ENCODE data around the gene PPHLN1.

PPHLN1 gene

DNA sequence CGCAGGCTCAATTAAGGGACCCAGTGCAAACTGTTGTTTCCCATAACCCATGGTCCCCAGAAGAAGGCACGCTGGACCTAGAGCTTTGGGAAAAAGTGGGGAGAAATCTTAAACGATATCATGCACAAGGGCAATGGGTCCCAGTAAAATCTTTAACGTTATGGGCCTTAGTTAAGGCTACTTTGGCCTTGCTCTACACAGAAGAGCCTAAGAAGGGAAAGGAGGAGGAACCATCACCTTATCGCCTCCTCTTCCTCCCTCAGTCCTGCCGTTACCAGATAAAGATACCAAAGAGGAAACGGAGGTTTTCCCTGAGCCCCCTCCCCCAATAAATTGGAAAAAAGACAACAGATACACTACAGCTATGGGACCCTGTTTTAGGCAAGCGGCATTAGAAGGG is 116.9 kb downstream of the PPHLN1 start:
- DNase-seq (ENCODE audit: low read depth in 2 of 2): no peak

DNA sequence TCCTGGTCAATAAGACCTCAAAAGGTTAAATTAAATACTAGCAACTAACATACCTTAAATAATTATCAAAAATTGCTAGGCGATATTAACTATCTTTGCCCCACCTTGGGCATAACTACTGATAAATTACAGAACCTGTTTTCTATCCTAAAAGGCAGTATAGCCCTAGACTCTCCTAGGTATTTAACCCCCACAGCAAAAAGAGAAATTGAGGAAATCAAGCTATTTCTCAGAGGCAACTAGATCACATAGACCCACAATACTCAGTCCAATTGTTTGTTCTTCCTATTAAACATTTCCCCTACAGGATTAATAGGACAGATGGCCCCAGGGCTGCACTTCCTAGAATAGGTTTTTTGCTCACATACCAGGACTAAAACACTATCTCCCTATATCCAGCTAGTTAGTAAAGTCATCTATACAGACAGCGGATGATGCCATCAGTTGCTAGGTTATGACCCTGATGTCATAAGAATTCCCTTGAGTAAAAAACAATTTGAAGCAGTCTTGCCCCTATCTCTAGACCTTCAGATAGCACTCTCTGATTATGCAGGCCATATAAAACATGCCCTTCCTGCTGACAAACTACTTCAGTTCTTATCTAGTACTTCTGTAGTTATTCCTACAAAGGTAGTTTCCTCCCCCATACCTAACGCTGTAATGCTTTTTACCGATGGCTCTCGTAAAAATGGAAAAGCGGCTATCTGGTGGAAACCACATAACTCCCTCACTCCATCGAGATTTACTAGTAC is 118.4 kb downstream of the PPHLN1 start:
- DNase-seq (ENCODE audit: low read depth in 2 of 2): no peak

DNA sequence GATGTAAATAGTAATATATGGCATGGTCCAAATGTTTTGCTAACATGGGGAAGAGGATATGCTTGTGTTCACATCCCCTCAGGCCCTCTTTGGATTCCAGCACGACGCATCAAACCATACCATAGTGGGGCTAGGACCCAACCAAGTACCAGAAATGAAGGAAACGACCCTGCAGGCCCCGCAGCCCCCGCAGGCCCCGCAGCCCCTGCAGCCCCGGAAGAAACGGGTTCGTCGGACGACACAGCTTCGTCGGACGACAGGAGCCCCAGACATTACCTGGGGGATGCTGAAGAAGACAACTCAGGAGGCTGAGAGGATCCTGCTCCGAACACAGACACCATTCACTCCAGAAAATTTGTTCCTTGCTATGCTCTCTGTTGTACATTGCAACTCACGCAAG is 119.9 kb downstream of the PPHLN1 start:
- DNase-seq (ENCODE audit: low read depth in 2 of 2): no peak

DNA sequence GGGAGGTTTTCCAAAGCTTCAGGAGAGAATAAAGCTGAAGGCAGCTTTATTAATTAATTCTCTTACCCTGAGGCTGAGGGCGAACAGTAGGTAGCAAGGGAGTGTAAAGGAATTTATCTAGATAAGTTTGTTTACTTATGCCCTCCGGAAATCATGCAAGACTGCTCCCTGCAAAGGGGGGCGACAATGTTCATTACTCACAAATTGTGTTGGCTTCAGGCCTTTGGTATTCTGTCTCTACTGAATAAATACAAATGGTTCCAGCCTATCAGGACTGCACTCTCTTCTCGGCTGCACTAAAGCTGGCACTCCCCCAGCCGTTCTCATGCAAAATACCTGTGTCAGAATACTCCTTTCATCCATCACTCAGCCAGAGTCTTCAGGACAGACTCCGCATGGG is 120.8 kb downstream of the PPHLN1 start:
- no peak for DNase-seq (ENCODE audit: low read depth in 2 of 2)

DNA sequence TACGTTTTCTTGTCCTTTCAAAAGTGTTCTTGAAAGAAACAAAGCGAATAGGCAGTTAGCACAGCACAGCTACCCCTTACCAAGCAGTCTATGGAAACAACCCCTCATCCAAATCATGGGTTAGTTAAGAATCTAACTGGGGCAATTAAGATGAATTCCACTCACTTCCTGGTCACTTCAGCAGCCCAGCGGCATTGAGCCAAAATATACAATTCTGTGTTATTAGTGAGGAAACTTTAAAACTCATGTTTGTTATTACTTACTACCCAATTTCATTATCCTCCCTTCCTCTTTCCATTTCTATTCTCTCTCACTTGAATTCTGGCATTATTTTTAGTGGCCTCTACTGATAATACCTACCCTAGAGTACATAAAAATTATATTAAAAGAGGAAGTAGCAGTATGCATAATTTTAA is 121.4 kb downstream of the PPHLN1 start:
- DNase-seq (ENCODE audit: low read depth in 2 of 2): no peak

DNA sequence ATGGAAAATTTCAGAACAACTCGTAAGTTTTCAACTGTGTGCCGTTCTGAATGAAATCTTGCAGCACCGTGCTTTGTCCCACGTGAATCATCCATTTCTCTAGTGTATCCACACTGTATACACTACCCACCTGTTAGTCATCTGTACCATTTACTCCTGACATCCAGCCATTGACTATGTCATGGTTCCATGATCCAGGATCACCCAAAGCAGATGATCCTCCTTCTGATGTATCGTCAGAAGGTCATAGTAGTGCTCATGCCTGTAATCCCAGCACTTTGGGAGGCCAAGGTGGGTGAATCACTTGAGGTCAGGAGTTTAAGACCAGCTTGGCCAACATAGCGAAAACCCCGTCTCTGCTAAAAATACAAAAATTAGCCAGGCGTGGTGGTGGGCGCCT is 122.9 kb downstream of the PPHLN1 start:
- DNase-seq (ENCODE audit: low read depth in 2 of 2): no peak

DNA sequence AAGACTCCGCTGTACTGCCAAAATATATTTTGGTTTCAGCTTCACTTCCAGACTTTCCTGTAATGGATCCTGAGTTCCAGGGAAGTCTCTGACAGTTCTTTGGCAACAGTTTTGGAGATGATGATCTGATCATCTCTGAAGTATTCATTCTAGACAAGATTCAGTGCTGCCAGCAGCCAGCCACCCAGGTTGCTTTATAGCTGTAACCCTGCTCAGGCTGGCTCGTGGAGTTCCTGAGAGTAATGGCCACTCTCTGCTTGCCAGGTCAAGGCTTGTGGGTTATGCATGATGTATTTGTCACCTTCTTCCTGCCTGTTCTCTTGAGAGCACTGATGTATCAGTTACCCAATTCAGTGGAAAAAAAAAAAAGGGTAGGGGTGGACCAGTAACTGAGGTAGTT is 124.3 kb downstream of the PPHLN1 start:
- DNase-seq (ENCODE audit: low read depth in 2 of 2): no peak

DNA sequence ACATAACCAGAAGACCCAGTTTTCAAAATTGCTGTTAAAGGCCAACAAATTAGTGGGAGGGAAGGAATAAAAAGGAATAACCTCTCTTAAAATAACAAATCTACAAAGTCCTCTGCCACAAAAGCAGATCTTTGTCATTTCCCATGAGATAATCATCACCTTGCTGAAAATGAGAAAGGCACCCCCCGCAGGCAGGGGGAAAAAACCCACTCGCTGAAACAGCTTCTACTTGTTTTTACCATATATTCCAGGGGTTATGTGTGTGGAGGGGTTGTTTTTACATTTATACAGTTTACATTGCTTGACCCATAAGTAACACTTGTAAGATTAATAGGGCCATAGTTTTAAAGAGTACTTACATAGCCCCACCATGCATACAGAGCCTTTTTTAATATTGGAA is 132.6 kb downstream of the PPHLN1 start:
- DNase-seq (ENCODE audit: low read depth in 2 of 2): no peak

DNA sequence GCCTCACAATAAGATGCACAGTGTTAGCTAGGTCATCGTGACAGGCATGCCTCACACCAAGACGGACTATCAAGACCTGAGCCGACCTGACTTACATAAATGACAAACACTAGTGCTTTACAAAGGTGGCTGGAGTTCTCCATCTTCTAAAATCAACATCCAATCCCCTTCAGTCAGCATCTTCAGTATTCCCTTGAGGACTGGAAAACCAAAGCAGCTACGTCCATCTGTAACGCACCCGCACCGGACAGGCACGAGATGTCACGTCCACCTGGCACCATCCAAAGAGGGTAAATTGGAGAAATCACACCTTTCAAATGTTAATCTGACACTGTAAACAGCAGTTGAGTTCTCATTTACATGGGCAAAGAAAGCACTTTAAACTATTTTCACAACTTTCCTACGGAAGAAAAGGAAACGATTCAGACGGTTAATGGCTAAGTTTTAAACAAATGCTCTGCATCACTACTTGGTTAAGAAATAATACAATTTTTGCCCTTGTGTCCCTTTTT is 133.4 kb downstream of the PPHLN1 start:
- no peak for DNase-seq (ENCODE audit: low read depth in 2 of 2)

DNA sequence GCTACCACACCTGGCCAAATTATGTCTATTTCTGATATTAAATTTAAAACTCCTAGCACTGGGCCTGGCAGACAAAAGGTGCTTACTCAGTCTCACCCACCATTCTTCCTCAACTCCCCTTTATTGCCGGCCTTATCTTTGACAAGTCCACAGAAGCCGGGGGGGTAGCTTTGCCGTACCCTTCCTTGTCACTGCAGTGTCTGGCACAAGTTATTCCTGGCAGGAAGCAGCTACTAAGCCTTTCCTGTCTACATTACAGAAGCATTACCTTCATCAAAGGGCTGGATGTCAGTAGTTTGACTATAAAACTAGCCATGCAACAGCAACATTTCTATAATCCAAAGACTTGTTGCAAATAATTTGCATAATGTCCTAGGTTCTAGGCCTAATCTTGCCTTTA is 136.5 kb downstream of the PPHLN1 start:
- no peak for DNase-seq (ENCODE audit: low read depth in 2 of 2)

DNA sequence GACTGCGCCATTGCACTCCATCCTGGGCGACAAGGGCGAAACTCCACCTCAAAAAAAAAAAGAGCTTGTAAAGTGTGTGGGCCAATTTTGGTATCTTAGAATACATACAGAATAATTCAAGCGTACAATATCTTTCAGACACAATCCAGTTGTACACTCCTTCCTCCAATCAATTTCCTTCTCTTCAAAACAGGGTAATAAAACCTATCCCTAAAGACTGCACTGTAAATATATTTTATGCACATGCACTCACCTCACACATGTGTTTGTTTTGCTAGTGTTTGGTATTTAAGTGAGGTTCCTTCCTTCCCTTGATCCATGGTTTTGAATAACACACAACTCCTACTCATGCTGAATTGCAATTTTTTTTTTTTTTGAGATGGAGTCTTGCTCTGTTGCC is 137.7 kb downstream of the PPHLN1 start:
- no peak for DNase-seq (ENCODE audit: low read depth in 2 of 2)

DNA sequence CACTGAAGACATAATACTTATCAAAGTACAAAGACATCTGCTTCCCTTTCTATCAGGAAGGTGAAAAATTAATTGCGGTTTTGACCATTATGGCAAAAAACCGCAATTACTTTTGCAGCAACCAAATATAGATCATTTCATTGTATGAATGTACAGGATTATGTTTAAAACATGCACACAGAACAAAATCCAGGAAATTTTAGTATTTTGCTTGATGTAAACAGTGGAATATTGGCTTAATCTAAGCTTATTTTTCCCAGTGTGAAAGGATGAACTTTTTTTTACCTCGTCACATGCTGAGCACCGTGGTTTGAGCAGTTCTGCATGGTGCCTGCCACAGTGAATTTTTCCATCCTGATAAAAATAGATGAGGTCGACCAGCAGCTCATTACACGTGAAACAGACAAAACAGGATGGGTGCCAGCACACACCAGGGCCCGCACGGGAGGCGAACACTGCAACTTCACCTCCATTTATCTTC is 142.4 kb downstream of the PPHLN1 start:
- no peak for DNase-seq (ENCODE audit: low read depth in 2 of 2)

DNA sequence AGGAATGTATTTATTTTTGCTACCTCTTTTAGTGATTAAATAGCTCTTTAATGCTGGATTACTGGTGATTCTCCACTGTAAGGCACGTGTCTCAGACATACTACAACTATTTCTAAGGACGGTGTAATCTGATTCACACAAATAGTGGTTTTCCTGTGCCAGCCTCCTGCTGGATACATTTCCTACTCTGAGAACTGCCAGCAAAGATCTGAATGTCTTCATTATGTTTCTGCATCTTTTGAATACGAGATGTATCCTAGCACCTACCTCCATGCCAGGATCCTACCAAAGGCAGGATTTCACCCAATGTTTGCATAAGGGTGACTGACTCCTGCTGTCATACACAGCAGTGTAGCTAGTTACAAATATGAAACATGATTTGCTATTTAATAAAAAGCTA is 143.0 kb downstream of the PPHLN1 start:
- no peak for DNase-seq (ENCODE audit: low read depth in 2 of 2)

DNA sequence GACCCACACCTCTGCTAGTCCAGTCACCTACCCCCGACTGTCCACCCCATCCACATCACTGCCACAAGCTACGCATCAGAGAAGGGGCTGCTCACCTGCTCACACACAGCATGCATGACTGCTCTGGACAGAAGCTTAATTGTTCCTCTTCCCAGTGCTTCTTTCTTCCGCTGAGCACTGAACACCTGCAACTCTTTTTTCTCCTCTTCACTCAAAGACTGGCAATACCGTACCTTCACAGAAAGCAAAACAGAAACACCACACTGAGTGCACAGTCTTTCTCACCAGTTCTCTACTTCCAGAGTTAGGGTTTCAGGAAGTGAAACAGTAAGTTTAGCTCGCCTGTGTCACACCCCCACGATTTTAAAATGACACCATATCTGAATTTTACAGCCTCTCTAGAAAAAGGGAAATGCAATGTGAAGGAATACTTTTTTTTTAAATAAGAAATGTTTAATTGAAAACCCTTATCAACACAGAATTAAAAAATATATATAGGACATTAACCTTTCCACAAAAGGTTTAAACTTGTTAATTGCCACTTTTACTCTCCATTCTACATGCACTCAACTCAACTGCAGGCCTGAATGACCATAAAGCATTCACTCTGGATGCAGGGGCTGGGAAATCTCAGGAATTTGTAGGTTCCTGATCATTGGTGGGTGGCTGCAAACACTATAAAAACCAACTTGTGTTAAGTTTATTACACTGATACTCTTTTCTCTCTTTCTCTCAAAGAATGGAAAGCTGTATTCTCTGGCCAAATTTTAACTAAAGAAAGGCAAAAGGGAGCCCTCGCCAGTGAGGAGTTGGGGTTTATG is 143.6 kb downstream of the PPHLN1 start:
- no peak for DNase-seq (ENCODE audit: low read depth in 2 of 2)

DNA sequence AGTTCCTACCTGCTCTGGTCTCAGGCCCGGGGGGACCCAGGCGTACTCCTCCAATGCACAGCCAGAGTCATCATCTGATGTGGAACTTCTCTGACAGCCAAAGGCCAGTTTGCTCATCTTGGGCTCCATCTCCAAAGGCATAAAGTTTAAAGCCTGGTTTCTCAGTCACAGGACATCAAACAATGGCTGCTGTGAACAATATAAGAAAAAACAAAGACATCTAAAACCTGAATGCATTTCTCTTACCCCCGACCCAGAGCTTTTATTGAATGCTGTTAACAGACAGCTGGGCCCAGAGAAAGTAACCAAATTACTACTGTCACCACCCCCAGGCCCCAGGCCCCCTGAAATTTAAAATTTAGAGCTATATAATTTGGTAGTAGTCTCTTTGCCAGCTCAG is 146.4 kb downstream of the PPHLN1 start:
- no peak for DNase-seq (ENCODE audit: low read depth in 2 of 2)

DNA sequence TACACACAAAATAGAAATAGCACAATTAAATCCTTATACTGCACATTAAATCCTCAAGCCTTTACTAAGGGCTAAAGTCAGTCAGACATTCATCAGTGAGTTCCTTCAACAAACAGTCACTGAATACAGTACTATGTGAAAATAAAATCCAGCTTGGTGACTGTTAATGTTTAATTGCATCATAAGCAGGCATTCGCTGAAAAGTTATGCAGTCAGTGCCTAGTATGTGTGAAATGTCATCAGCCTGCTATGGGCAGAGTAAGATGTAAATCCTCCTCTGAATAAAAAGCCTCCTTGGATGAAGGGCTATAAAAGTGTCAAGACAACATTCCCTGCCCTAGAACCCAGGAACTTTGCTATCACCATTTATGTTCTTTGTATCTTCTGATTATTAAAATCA is 147.2 kb downstream of the PPHLN1 start:
- no peak for DNase-seq (ENCODE audit: low read depth in 2 of 2)

DNA sequence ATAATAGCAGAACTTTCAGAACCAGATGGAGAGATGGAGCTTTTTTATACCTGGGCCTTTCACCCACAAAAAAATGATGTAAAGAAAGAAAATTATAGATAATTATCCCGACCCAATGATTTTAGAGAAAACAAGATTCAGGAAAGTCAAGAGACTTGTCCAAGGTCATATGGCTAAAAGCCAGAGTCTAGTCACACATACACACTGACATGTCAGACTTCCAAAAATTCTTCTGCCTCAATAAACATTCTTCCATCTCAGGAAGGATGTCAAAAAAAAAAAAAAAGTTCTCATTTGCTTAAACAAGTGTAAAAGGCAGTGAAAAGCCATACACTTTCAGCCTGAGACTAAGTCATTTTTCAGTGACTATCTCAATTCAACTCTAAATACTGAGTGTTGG is 147.6 kb downstream of the PPHLN1 start:
- DNase-seq (ENCODE audit: low read depth in 2 of 2): no peak

DNA sequence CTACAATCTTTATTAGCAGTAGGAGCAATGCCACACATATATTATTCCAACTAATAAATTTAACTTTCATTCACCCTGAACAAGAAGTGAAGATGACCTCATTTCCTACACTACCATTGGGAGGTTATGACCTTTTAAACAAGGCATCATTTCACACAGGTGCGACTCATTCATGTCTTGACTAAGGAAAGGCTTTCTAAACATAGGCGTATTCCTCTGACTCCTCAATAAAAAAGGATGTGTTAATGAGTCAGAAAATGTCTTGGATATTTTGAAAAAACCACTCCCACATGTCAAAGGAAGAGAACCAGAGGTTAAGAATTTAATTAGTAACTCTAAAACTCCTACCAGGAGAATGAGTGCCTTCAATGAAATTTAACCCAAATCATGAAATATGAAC is 148.4 kb downstream of the PPHLN1 start:
- no peak for DNase-seq (ENCODE audit: low read depth in 2 of 2)

DNA sequence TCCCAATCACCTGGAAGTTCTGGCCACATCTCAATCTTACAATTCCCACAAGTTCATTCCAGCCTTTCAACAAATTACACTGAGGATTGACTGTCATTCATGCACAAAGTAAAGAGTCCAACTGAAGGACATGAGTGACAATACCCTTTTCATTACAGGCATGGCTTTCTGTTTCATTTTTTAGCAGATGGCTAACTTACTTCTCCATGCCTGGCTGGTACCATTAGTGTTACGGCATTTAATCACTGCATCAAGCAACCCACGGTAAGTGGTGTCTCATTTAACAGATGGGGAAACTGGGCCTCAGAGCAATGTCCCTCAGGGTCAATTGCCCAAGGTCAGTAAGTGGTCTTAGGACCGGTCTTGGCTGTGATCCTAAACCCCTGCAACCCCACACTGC is 149.1 kb downstream of the PPHLN1 start:
- DNase-seq (ENCODE audit: low read depth in 2 of 2): no peak

DNA sequence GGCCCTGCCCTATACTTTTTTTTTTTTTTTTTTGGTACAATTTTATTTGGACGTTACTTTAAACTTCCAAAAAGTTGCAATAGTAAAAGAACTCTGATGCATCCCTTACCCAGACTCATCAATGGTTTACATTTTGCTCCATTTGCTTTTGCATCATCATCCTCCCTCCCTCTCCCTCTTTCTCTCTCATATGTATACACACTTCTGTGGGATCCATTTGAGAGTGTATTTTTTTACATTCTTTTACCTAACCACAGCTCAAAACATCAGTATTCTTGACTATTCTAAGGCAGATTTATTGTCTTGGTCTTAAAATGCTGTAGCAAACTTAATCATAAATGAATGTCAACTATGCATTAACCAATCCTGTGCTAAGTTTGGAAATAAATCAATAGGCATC is 152.0 kb downstream of the PPHLN1 start:
- DNase-seq (ENCODE audit: low read depth in 2 of 2): no peak

DNA sequence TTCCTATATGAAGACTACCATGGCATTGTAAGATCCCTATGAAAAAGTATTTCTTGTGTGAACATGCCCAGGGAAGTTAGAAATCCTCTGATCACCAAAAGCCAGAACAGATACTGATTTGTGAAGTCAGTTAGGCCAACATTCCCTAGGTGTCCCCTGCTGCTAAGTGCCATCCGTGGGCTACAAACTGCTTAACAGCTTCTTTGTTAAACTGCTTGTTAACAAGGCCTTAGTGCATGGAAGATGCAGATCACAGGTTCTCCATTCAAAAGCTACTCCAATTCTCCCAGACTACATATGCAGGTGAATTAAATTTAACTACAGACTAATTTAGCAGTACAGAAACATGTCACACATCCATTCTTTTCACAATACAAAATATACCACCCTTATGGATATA is 155.4 kb downstream of the PPHLN1 start:
- no peak for DNase-seq (ENCODE audit: low read depth in 2 of 2)

DNA sequence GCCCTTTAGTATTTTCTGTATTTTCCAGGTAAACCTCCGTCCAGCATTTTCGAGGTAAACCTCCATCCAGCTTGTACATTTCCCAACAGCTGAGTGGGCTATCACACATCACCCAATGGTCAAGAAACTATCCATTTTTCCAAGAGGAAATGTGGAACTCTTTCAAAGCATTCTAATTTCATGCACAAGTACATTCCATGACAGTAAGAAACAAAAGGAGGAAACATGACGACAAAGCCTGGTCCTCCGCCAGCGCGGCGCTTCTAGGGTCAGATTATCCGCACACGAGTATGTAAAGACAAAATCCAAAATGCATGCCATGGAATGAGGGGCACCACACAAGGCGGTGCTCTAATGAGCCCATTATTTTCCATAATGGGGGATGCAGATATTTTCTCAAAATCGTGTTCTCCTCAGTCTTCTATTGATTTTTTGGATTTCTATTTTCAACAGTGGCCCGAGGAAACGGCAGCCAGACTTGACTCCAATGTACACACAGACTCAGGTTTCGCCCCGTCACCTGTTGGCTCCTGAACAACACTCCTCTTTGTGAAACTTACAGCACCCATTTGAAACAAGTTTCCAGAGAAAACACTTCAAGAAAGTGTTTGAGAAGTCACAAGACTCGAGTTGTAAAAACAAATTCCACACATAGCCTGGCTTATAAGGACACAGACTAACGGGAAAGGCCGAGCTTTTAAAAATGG is 156.2 kb downstream of the PPHLN1 start:
- DNase-seq (ENCODE audit: low read depth in 2 of 2): no peak

All from stimulated activated CD4-positive, alpha-beta T cell treated with anti-CD3 and anti-CD28 coated beads, Interleukin-12 subunit alpha, Interleukin-12 subunit beta, amount 100 ng/mL, for 24 hours (primary cell).